Left ventricle myocardium inferior (tissue), 1 donor: ENCODE measurements around the gene COX8C. TPM values are rescaled to one million over a fixed set of nuclear protein-coding genes. Genes with fewer than 3 reads are reported as not detected.

Experiments
- DNase-seq: peaks from one replicate; pipeline ENCODE4 v3.0.0-alpha.2; 2020
- H3K27ac ChIP-seq: fragments of 200-600 bp; replicated peaks from 2 replicates; pipeline ENCODE4 v1.8.0; 2021
- H3K27me3 ChIP-seq: fragments of 200-600 bp; 2 replicates; pipeline ENCODE4 v1.8.0; 2021; ENCODE audit warnings: low read depth
- H3K36me3 ChIP-seq: fragments of 200-600 bp; 2 replicates; pipeline ENCODE4 v1.8.0; 2021
- H3K4me1 ChIP-seq: fragments of 200-600 bp; 2 replicates; pipeline ENCODE4 v1.8.0; 2021
- H3K4me3 ChIP-seq: fragments of 200-600 bp; 2 replicates; pipeline ENCODE4 v1.8.0; 2021; ENCODE audit warnings: mild to moderate bottlenecking, moderate library complexity
- H3K9me3 ChIP-seq: fragments of 200-600 bp; replicated peaks from 2 replicates; pipeline ENCODE4 v1.8.0; 2021
- CTCF ChIP-seq: fragments of 200-600 bp; IDR thresholded peaks from 2 replicates; pipeline ENCODE4 v1.8.0; 2021; ENCODE audit warnings: antibody characterized with exemption, mild to moderate bottlenecking, borderline replicate concordance
- intact Hi-C: fragments of 100-400 bp; cut with micrococcal nuclease; formaldehyde crosslinking; loops from one replicate; pipeline ENCODE4 v1.11.0; 2022
- total RNA-seq: library from RNA; stranded (reverse); fragmentation: NEBNext Ultra II Directional; extraction: Animal tissue kit (Norgen Biotek cat#: 25700); gene quantifications from one replicate; pipeline ENCODE4 v1.2.1, GENCODE V29; 2021
- donor health status: DM: no; HTN: yes; CAD: no; lungs with severe emphysema.

COX8C gene
- total RNA-seq, 1 donor from 2014 or later: 1.3 TPM

DNA sequence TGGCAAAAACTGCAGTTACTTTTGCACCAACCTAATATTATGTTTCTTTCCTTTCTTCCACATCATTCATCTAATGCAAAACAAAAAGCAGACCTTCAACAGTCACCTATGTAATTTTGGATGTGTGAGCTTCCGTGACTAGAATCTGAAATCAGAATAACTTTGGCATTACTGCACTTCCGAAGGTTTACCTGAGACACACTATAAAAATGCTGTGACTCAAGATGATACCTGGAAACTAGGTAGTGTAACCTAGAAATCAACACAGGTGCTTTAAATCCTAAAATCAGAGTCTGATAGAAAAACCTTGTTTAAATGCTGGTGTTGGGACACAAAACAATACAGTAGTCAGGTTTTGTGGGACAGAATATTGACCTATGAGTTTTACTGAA is 16.4 kb upstream of the COX8C start:
- peaks cover 62% of the 10 kb centered on the region for H3K4me1 ChIP-seq
- intact Hi-C loops: no loop called here

DNA sequence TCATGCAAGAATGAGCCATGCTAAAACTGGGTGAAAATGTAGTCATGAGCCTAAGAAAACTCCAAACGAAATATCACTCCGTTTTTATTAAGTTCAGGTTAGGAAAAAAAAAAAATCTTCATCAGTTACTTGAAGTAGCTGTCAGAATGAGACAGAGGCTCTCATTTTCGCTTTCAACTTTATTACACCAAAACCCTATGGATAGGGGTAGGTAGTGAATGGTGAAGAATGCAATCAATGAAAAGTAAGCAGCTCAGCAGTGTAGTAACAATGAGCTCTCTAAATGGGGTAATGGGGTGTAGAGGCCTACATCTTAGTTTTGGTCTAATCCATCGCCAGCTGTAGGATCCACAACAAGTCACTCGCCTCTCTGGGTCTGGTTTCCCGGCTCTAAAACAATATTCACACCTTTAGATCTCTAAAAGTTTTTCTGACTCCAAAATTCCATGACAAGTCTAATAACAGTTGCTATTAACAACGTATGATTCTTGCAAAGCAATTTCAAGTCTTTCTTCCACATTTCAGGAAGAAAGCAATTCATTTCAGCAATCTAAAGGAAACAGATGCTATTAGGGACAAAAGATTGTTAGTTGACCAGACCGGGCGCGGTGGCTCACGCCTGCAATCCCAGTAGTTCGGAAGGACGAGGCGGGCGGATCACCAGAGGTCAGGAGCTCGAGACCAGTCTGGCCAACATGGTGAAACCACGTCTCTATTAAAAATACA is 15.8 kb upstream of the COX8C start:
- intact Hi-C loops: no loop called here
- no peak for TF ChIP-seq CTCF
- H3K27me3 ChIP-seq: no peaks in the 10 kb centered on the region
- H3K4me1 ChIP-seq: peaks cover 62% of the 10 kb centered on the region
- no peaks in the 10 kb centered on the region for H3K36me3 ChIP-seq
- H3K9me3 ChIP-seq: no peaks in the 10 kb centered on the region
- peak; percentile 33 for DNase-seq
- H3K27ac ChIP-seq: peak overlapping the region; percentile 99
- H3K4me3 ChIP-seq: peak overlapping the region; percentile 95

More for the DNA sequence above, 16.4 kb upstream of the COX8C start:
- TF ChIP-seq CTCF: no peak
- Histone ChIP-seq H3K9me3 (no peaks in the 10 kb centered on the region), H3K27ac (peak overlapping the region; percentile 99), H3K36me3 (no peaks in the 10 kb centered on the region), H3K27me3 (no peaks in the 10 kb centered on the region), H3K4me3 (peak overlapping the region; percentile 95)
- no peak for DNase-seq

DNA sequence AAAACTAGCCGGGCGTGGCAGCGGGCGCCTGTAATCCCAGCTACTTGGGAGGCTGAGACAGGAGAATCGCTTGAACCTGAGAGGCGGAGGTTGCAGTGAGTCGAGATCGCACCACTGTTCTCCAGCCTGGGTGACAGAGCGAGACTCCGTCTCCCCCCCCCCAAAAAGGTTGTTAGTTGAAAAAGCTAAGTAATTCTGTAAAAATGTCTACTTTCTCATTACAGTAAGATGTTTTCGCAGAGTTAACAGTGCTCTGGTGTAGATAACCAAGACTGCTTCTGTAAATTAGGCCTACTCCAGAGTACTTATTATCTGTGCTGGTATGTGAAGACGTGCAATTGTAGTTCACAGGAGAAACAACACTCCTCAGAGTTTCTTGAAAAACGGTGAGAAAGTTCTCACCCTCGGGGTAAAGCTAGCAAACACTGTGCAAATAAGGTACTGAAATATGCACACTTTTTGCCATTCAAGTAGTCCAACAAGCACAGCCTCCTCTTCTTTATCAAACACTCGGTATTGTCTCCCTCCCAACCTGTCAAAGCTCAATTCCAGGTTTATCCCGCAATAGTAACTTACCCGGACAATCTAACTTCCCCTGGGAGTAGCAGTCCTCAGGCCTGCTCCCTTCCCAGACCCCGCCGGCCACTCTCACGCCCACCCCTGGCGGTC is 15.1 kb upstream of the COX8C start:
- Histone ChIP-seq H3K4me1 (peaks cover 61% of the 10 kb centered on the region), H3K27me3 (no peaks in the 10 kb centered on the region), H3K27ac (peak overlapping the region; percentile 99), H3K36me3 (peaks cover 3% of the 10 kb centered on the region), H3K9me3 (peaks cover 2% of the 10 kb centered on the region), H3K4me3 (peak overlapping the region; percentile 95)
- no peak for DNase-seq
- TF ChIP-seq CTCF: no peak
- intact Hi-C loops: no loop called here

- peaks cover 56% of the 10 kb centered on the region for H3K4me1 ChIP-seq
- TF ChIP-seq CTCF: no peak
- H3K9me3 ChIP-seq: peaks cover 8% of the 10 kb centered on the region
- peak overlapping the region; percentile 95 for H3K4me3 ChIP-seq
- peak; percentile 67 for DNase-seq
- peak overlapping the region; percentile 99 for H3K27ac ChIP-seq
- no peaks in the 10 kb centered on the region for H3K27me3 ChIP-seq
- intact Hi-C loops: no loop called here
- peaks cover 8% of the 10 kb centered on the region for H3K36me3 ChIP-seq
Observed at GRCh38 chr14:93332397-93332852, 14.6 kb upstream of the COX8C start.

DNA sequence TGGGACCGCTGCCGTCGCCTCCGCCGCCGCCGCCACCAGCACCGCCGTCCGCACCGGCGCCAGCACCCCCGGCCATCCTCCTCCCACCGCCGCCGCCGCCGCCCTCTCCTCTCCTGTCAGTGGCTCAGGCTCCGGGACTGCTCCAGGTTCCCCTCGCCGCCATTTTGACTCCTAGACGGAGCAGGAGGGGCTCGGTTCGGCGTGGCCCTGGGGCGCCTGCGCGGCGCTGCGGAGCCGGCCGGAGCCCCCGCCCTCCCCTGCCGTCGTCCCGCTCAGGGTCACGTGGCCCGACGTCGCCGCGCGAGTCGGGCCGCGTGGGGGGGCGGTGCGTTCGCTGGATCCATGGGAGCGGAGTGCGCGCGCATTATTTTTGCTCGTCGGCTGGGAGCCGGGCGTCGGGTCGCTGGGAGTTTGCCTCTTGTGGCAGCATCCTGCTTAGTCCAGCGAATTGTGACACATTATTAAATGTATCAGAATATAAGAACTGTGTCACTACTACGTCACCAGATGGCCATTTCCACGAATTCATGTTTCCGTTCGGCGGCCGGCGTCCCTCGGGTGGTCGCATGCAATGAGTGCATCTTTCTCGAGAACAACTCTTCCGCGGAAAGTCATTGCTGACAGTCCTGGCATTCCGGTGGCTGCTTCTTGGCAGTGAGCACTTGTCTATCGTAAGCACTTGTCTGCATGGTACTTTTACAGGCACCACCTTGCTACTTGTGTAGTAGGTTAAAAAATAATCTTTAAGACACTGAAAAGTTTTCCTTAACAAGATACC is 13.9 kb upstream of the COX8C start, which contains the start of gene BTBD7:
TSS of gene BTBD7 (minus strand) at position 184 of the 778 bp plus-strand sequence. CDS start 36,985 bp downstream, outside the sequence.
- Histone ChIP-seq H3K36me3 (peaks cover 8% of the 10 kb centered on the region), H3K9me3 (peaks cover 9% of the 10 kb centered on the region), H3K4me3 (peak within 1 kb of the TSS; percentile 95), H3K27ac (peak within 1 kb of the TSS; percentile 99), H3K4me1 (peaks cover 49% of the 10 kb centered on the region), H3K27me3 (no peaks in the 10 kb centered on the region)
- peak; percentile 95 for DNase-seq
- TF ChIP-seq CTCF: peak; percentile 41
- intact Hi-C loops: no loop called here
